ENCODE results near the gene C1QTNF1. TPM values are rescaled to one million over a fixed set of nuclear protein-coding genes. Genes with fewer than 3 reads are reported as not detected.

Gene C1QTNF1
- total RNA-seq, 6 donors from 2014 or later = 9.3 to 30.4 (median 14.1) TPM

- Histone ChIP-seq H3K9me3 (no peaks in the 10 kb centered on the region), H3K27ac (peak within 1 kb of the TSS; percentile 88 to 96 (median 90)), H3K27me3 (no peaks in the 10 kb centered on the region), H3K36me3 (peaks cover 0 to 4% (median 0%) of the 10 kb centered on the region in 4 donors), H3K4me3 (peak within 1 kb of the TSS; percentile 61 to 97 (median 80)), H3K4me1 (peaks cover 43 to 48% (median 45%) of the 10 kb centered on the region in 4 donors)
- DNase-seq (peak; percentile 85 to 98), ATAC-seq (ENCODE audit: low FRiP score in 2 of 2) (peak; percentile 87 to 97)
- WGBS, 2 donors = 2% methylated on average over 38 to 44 of the region's 73 CpGs
- TF ChIP-seq CTCF (IDR thresholded peaks at IDR 0.05) (no peak), EP300 (IDR thresholded peaks at IDR 0.05) (no peak), POLR2AphosphoS5 (IDR thresholded peaks at IDR 0.05) (peak; percentile 67 to 86), POLR2A (IDR thresholded peaks at IDR 0.05) (peak in 2 of 4 donors; percentile 72 to 80)
These were observed 14.3 kb upstream of the C1QTNF1 start, which contains the start of gene CANT1 for GRCh38 chr17:79009397-79010303. Gene CANT1, minus strand, starts transcription at chr17:79009764. Its CDS starts 12,142 bp downstream, at chr17:78997622.

- Histone ChIP-seq H3K27me3 (no peaks in the 10 kb centered on the region), H3K4me3 (peak overlapping the region in 3 of 4 donors; percentile 61 to 97 (median 89)), H3K4me1 (peaks cover 40 to 45% (median 42%) of the 10 kb centered on the region in 4 donors), H3K36me3 (peaks cover 0 to 4% (median 0%) of the 10 kb centered on the region in 4 donors), H3K9me3 (no peaks in the 10 kb centered on the region), H3K27ac (peak overlapping the region; percentile 88 to 96 (median 90))
- TF ChIP-seq EP300 (IDR thresholded peaks at IDR 0.05) (no peak), POLR2AphosphoS5 (IDR thresholded peaks at IDR 0.05) (no peak), POLR2A (IDR thresholded peaks at IDR 0.05) (no peak), CTCF (IDR thresholded peaks at IDR 0.05) (no peak)
- ATAC-seq (ENCODE audit: low FRiP score in 2 of 2) (no peak), DNase-seq (no peak)
- 68 to 72% methylated on average over 7 of the region's 7 CpGs for WGBS, 2 donors
These were observed 13.7 kb upstream of the C1QTNF1 start for GRCh38 chr17:79010304-79010646.

- H3K27me3 ChIP-seq = no peaks in the 10 kb centered on the region
- no peak overlapping the region for H3K27ac ChIP-seq
- H3K4me3 ChIP-seq = no peak overlapping the region
- H3K9me3 ChIP-seq = no peaks in the 10 kb centered on the region
- WGBS, 2 donors = 74 to 80% methylated on average over 5 of the region's 5 CpGs
- peaks cover 28 to 32% (median 29%) of the 10 kb centered on the region in 4 donors for H3K4me1 ChIP-seq
- ATAC-seq (ENCODE audit: low FRiP score in 2 of 2) (no peak), DNase-seq (no peak)
- peaks cover 0 to 4% (median 0%) of the 10 kb centered on the region in 4 donors for H3K36me3 ChIP-seq
- TF ChIP-seq CTCF (IDR thresholded peaks at IDR 0.05) (no peak), EP300 (IDR thresholded peaks at IDR 0.05) (peak in 1 of 4 donors; percentile 23), POLR2AphosphoS5 (IDR thresholded peaks at IDR 0.05) (no peak), POLR2A (IDR thresholded peaks at IDR 0.05) (no peak)
These were observed 12.4 kb upstream of the C1QTNF1 start for GRCh38 chr17:79011451-79012147.

- no peak for TF ChIP-seq EP300 (IDR thresholded peaks at IDR 0.05)
- no peak for TF ChIP-seq POLR2AphosphoS5 (IDR thresholded peaks at IDR 0.05)
- no peak for TF ChIP-seq CTCF (IDR thresholded peaks at IDR 0.05)
- TF ChIP-seq POLR2A (IDR thresholded peaks at IDR 0.05) = no peak
- ATAC-seq (ENCODE audit: low FRiP score in 2 of 2) (no peak), DNase-seq (no peak)
- WGBS, 2 donors = 72 to 78% methylated on average over 6 of the region's 6 CpGs
- peaks cover 0 to 2% (median 0%) of the 10 kb centered on the region in 4 donors for H3K36me3 ChIP-seq
- H3K4me1 ChIP-seq = peaks cover 18 to 22% (median 20%) of the 10 kb centered on the region in 4 donors
- no peak overlapping the region for H3K4me3 ChIP-seq
- no peaks in the 10 kb centered on the region for H3K27me3 ChIP-seq
- H3K27ac ChIP-seq = no peak overlapping the region
- no peaks in the 10 kb centered on the region for H3K9me3 ChIP-seq
These were observed 11.3 kb upstream of the C1QTNF1 start for GRCh38 chr17:79012563-79013134.
